Central memory CD8-positive, alpha-beta T cell (primary cell): ENCODE data around the gene TMEM51.
A peak's percentile ranks its signal among the peaks of the same experiment; 100 is the strongest.

Experiments
- ATAC-seq: fragments of 150-1000 bp; cut with Tn5 transposase; replicated peaks from 2 replicates; pipeline ENCODE4 v1.10.0; 2022; ENCODE audit warnings: mild to moderate bottlenecking, moderate FRiP score, moderate number of reproducible peaks; ENCODE audit not compliant: poor library complexity, severe bottlenecking; ENCODE audit errors: extremely low read depth
- DNase-seq, 2 donors: peaks; one replicate each; pipeline ENCODE4 v3.0.0; 2021; ENCODE audit warnings: low spot score in 2 of 2
- H3K27ac Mint-ChIP-seq: one replicate; pipeline ENCODE4 v1.8.0; 2022; ENCODE audit warnings: low read depth, mild to moderate bottlenecking, moderate library complexity, mixed read lengths
- H3K27me3 Mint-ChIP-seq: one replicate; pipeline ENCODE4 v1.8.0; 2022; ENCODE audit warnings: mixed read lengths
- H3K36me3 Mint-ChIP-seq: one replicate; pipeline ENCODE4 v1.8.0; 2022; ENCODE audit warnings: mild to moderate bottlenecking, moderate library complexity, mixed read lengths; ENCODE audit not compliant: insufficient read depth
- H3K4me1 Mint-ChIP-seq: one replicate; pipeline ENCODE4 v1.8.0; 2022; ENCODE audit warnings: mixed read lengths
- H3K4me3 Mint-ChIP-seq: one replicate; pipeline ENCODE4 v1.8.0; 2022; ENCODE audit warnings: mild to moderate bottlenecking, moderate library complexity, mixed read lengths
- H3K9me3 Mint-ChIP-seq: one replicate; pipeline ENCODE4 v1.8.0; 2022; ENCODE audit warnings: mixed read lengths

TMEM51 gene, protein sequence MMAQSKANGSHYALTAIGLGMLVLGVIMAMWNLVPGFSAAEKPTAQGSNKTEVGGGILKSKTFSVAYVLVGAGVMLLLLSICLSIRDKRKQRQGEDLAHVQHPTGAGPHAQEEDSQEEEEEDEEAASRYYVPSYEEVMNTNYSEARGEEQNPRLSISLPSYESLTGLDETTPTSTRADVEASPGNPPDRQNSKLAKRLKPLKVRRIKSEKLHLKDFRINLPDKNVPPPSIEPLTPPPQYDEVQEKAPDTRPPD

DNA sequence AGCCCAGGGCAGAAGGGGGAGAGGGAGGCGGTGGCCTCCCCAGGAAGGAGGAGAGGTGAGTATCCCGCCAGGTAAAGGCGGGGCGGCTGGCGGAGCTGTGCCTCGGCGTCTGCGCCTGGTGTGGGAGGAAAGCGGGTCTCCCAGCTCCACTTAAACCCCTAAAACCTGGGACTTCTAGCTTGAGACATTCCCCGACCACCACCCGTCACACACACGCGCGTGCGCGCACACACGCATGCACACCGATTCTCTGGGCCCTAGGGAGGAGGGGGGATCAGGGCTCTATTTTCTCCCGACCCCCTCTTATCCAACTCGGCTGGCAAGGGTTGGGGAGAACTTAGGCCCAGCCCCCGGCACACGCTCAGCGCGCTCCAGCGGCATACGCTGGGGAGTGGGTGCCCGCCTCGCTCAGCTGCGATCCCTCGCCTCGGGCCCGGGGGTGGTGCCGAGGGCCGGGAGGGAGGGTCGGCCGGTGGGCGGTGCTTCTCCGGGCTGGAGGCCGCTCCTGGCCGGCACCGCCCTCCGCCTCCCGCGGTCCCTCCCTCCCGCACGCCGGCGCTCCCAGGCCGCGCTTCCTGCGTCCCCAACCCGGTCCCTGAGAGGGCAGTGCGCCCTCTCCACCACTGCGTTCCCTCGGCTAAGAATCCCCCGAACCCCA lies at the start of gene TMEM51:
TSS of gene TMEM51 (plus strand) at position 564 of the 658 bp plus-strand sequence. CDS start 61,341 bp downstream, outside the sequence.
- Mint-ChIP-seq H3K36me3 (no peaks in the 10 kb centered on the region), H3K4me3 (peak within 1 kb of the TSS; percentile 40), H3K27ac (no peak within 1 kb of the TSS), H3K4me1 (peaks cover 16% of the 10 kb centered on the region), H3K9me3 (no peaks in the 10 kb centered on the region), H3K27me3 (peaks cover 60% of the 10 kb centered on the region)
- ATAC-seq: no peak
- no peak for DNase-seq

DNA sequence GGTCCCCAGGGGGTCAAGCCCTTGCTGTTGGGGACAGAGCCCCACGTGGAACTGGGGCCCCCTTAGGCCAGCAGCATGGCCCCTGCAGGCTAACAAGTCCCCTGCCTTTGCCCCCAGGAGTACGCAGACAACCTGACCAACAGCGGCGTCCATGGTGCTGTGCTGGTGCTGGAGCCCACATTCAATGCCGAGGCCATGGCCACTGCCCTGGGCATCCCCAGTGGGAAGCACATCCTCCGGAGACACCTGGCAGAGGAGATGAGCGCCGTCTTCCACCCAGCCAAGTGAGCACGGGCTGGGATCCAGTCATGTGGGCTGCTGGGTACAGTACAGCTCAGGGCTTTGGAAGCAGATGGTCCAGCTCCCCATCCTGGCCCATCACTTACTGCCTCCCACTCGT lies 49.6 kb upstream of the TMEM51 start:
- Mint-ChIP-seq H3K9me3 (no peaks in the 10 kb centered on the region), H3K27ac (no peak overlapping the region), H3K4me3 (no peak overlapping the region), H3K27me3 (peaks cover 34% of the 10 kb centered on the region), H3K36me3 (peaks cover 6% of the 10 kb centered on the region), H3K4me1 (peaks cover 18% of the 10 kb centered on the region)
- no peak for ATAC-seq
- no peak for DNase-seq

GRCh38 chr1:15104768-15105167 lies 48.8 kb upstream of the TMEM51 start:
- Mint-ChIP-seq H3K36me3 (peaks cover 6% of the 10 kb centered on the region), H3K27ac (no peak overlapping the region), H3K4me1 (peaks cover 16% of the 10 kb centered on the region), H3K27me3 (peaks cover 25% of the 10 kb centered on the region), H3K9me3 (no peaks in the 10 kb centered on the region), H3K4me3 (no peak overlapping the region)
- DNase-seq: no peak
- ATAC-seq: no peak

GRCh38 chr1:15106608-15107007 lies 46.9 kb upstream of the TMEM51 start:
- peaks cover 7% of the 10 kb centered on the region for H3K27me3 Mint-ChIP-seq

GRCh38 chr1:15107058-15107687 lies 46.4 kb upstream of the TMEM51 start:
- Mint-ChIP-seq H3K4me1 (no peaks in the 10 kb centered on the region), H3K27me3 (peaks cover 1% of the 10 kb centered on the region), H3K27ac (no peak overlapping the region), H3K36me3 (no peaks in the 10 kb centered on the region), H3K9me3 (no peaks in the 10 kb centered on the region), H3K4me3 (no peak overlapping the region)
- ATAC-seq: no peak
- no peak for DNase-seq

More at GRCh38 chr1:15106608-15107007, 46.9 kb upstream of the TMEM51 start:
- DNase-seq (no peak), ATAC-seq (no peak)
- Mint-ChIP-seq H3K4me3 (no peak overlapping the region), H3K4me1 (no peaks in the 10 kb centered on the region), H3K9me3 (no peaks in the 10 kb centered on the region), H3K36me3 (peaks cover 2% of the 10 kb centered on the region), H3K27ac (no peak overlapping the region)

DNA sequence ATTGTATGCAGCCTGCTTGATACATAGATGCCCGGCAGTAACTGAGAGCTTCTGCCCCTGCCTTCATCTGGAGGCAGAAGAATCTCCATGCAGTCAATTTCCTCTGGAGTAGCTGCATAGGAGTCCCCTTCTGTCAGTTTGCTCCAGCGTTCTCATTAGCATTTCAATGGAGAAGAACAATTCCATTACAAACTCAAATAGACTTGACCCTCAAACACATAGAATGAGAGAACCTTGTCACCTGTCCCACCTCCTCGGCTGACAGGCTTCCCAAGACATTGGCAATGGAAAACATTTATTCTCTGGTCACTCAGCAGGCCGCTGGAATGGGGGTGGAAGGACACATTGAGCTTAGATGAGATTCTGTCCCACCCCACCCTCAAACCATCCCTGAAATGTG lies 45.6 kb upstream of the TMEM51 start:
- no peaks in the 10 kb centered on the region for H3K9me3 Mint-ChIP-seq
- no peaks in the 10 kb centered on the region for H3K27me3 Mint-ChIP-seq
- H3K4me1 Mint-ChIP-seq: no peaks in the 10 kb centered on the region
- no peak overlapping the region for H3K4me3 Mint-ChIP-seq
- no peak overlapping the region for H3K27ac Mint-ChIP-seq
- DNase-seq: no peak
- no peak for ATAC-seq
- H3K36me3 Mint-ChIP-seq: no peaks in the 10 kb centered on the region

GRCh38 chr1:15110128-15110866 lies 43.2 kb upstream of the TMEM51 start:
- no peaks in the 10 kb centered on the region for H3K4me1 Mint-ChIP-seq
- ATAC-seq: no peak
- DNase-seq: no peak
- no peaks in the 10 kb centered on the region for H3K27me3 Mint-ChIP-seq
- H3K4me3 Mint-ChIP-seq: no peak overlapping the region
- H3K36me3 Mint-ChIP-seq: no peaks in the 10 kb centered on the region
- no peak overlapping the region for H3K27ac Mint-ChIP-seq
- no peaks in the 10 kb centered on the region for H3K9me3 Mint-ChIP-seq

DNA sequence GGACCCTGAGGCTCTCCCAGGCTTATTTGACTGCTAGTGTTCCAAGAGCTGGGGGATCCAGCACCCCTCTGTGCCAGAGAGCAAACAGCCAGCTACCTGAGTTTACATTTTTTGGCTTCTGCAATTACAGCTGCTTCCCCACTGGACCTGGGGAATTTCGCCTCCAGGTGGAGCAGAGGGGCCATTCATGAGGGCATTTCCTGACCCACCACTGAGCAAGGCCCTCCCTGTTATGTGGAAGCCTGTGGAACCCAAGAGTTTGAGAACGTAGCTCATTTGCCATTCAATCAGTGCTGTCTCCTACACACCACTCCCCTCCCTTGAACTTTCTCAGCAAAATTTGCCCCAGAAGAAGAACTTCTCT lies 42.7 kb upstream of the TMEM51 start:
- Mint-ChIP-seq H3K36me3 (no peaks in the 10 kb centered on the region), H3K27me3 (no peaks in the 10 kb centered on the region), H3K4me1 (no peaks in the 10 kb centered on the region), H3K4me3 (no peak overlapping the region), H3K9me3 (no peaks in the 10 kb centered on the region), H3K27ac (no peak overlapping the region)
- no peak for DNase-seq
- ATAC-seq: no peak

GRCh38 chr1:15113146-15113545 lies 40.4 kb upstream of the TMEM51 start:
- ATAC-seq: no peak

GRCh38 chr1:15114884-15115283 lies 38.7 kb upstream of the TMEM51 start:
- Mint-ChIP-seq H3K4me3 (no peak overlapping the region), H3K36me3 (no peaks in the 10 kb centered on the region), H3K4me1 (no peaks in the 10 kb centered on the region), H3K27ac (no peak overlapping the region), H3K9me3 (no peaks in the 10 kb centered on the region), H3K27me3 (peaks cover 25% of the 10 kb centered on the region)
- ATAC-seq (no peak), DNase-seq (no peak)

More at GRCh38 chr1:15113146-15113545, 40.4 kb upstream of the TMEM51 start:
- H3K27ac Mint-ChIP-seq: no peak overlapping the region
- no peak overlapping the region for H3K4me3 Mint-ChIP-seq
- H3K4me1 Mint-ChIP-seq: no peaks in the 10 kb centered on the region
- H3K9me3 Mint-ChIP-seq: no peaks in the 10 kb centered on the region
- no peak for DNase-seq
- no peaks in the 10 kb centered on the region for H3K36me3 Mint-ChIP-seq
- peaks cover 9% of the 10 kb centered on the region for H3K27me3 Mint-ChIP-seq

DNA sequence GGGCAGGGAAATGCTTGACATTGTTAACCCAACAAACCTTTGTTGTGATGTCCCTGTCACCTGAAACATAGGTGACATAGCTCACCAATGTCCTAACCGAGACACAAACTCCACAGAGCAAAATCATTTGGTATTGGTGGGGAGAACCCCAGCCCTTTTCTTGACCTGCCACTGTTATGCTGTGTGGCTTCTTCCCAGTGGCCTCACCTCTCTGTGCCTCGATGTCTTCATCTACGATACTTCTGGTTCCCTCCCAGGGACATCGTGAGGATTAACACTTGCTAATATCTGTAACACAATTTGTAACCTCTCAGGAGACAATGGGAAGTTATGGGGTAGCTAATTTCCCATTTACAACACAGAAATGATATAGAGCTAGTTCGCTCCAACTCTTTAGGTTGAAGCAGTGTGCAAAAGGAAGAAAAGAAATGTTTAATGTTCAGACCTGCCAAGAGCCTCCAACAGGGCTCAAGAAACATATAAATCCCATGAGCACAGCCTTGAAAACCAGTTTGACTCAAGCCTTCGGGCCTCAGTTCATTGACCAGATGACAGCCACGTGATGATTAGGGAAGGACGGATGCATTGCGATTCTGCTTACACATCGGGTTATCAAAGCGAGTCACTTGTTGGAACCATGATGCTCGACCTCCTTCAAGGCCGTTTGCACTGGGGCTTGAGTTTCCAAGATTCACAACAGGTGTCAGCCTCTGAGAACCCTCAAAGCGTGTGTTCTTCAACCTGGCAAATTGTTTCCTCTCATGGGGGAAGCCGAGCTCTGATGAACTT lies 37.8 kb upstream of the TMEM51 start:
- Mint-ChIP-seq H3K27ac (no peak overlapping the region), H3K4me3 (no peak overlapping the region), H3K36me3 (no peaks in the 10 kb centered on the region), H3K9me3 (no peaks in the 10 kb centered on the region), H3K27me3 (peaks cover 34% of the 10 kb centered on the region), H3K4me1 (no peaks in the 10 kb centered on the region)
- DNase-seq (no peak), ATAC-seq (no peak)

DNA sequence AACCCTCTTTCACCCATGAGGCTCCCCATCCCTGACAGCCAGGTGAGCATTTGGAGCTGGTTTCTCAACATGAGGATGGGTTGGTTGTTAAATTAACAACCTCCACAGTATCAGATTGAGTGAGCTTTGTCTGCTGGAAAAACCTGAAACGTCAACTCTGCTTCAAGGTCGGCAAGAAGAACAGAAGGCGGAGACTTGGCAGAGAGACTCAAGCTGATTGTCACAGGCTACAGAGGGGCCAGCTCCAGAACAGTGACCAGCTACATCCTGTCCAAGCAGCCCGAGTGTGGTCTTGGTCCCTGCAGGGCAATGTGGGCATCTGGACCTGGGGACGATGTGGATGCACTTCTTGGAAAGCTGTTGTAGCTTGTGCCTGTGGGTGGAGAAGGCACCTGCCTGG lies 36.6 kb upstream of the TMEM51 start:
- H3K9me3 Mint-ChIP-seq: no peaks in the 10 kb centered on the region
- ATAC-seq (no peak), DNase-seq (no peak)
- no peaks in the 10 kb centered on the region for H3K36me3 Mint-ChIP-seq
- H3K27ac Mint-ChIP-seq: no peak overlapping the region
- H3K27me3 Mint-ChIP-seq: peaks cover 44% of the 10 kb centered on the region
- no peak overlapping the region for H3K4me3 Mint-ChIP-seq
- no peaks in the 10 kb centered on the region for H3K4me1 Mint-ChIP-seq
